Measurements from ENCODE around the gene ZNF569.
"Not testable (repeated sequence)": the region's sequence is repeated elsewhere in the genome, so short reads cannot be mapped to it uniquely, and the experiment has no call there.

- not testable (repeated sequence) for TF ChIP-seq CTCF (IDR thresholded peaks at IDR 0.05; ENCODE audit: insufficient read depth, low read length); POLR2AphosphoS5 (IDR thresholded peaks at IDR 0.05; ENCODE audit: low read depth); SPI1 (IDR thresholded peaks at IDR 0.05; ENCODE audit: borderline replicate concordance, low read depth)
- TF ChIP-seq, protein P1, sequence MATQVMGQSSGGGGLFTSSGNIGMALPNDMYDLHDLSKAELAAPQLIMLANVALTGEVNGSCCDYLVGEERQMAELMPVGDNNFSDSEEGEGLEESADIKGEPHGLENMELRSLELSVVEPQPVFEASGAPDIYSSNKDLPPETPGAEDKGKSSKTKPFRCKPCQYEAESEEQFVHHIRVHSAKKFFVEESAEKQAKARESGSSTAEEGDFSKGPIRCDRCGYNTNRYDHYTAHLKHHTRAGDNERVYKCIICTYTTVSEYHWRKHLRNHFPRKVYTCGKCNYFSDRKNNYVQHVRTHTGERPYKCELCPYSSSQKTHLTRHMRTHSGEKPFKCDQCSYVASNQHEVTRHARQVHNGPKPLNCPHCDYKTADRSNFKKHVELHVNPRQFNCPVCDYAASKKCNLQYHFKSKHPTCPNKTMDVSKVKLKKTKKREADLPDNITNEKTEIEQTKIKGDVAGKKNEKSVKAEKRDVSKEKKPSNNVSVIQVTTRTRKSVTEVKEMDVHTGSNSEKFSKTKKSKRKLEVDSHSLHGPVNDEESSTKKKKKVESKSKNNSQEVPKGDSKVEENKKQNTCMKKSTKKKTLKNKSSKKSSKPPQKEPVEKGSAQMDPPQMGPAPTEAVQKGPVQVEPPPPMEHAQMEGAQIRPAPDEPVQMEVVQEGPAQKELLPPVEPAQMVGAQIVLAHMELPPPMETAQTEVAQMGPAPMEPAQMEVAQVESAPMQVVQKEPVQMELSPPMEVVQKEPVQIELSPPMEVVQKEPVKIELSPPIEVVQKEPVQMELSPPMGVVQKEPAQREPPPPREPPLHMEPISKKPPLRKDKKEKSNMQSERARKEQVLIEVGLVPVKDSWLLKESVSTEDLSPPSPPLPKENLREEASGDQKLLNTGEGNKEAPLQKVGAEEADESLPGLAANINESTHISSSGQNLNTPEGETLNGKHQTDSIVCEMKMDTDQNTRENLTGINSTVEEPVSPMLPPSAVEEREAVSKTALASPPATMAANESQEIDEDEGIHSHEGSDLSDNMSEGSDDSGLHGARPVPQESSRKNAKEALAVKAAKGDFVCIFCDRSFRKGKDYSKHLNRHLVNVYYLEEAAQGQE (IDR thresholded peaks at IDR 0.05; ENCODE audit: insufficient replicate concordance, low read depth) = not testable (repeated sequence)
Measured at GRCh38 chr19:37391399-37391798, 75.8 kb downstream of the ZNF569 start.

Data from HL-60 (cell line).